Measurements from ENCODE around the gene DAW1.

DAW1 gene

GRCh38 chr2:227881866-227882517 lies 10.6 kb downstream of the DAW1 start:
- H3K36me3 ChIP-seq (ENCODE audit: insufficient read depth, low read length), result no peaks in the 10 kb centered on the region
- H3K27ac ChIP-seq (ENCODE audit: low read depth, low read length), result no peak overlapping the region
- no peak overlapping the region for H3K4me3 ChIP-seq (ENCODE audit: low read length)
- no peaks in the 10 kb centered on the region for H3K4me1 ChIP-seq (ENCODE audit: insufficient read depth, low read length)
- H3K9ac ChIP-seq (ENCODE audit: low read depth, low read length), result no peak overlapping the region
- H3K9me3 ChIP-seq (ENCODE audit: insufficient read depth, low read depth, low read length), result no peaks in the 10 kb centered on the region
- no peaks in the 10 kb centered on the region for H3K27me3 ChIP-seq (ENCODE audit: insufficient read depth, low read length)
- 91% methylated on average over 4 of the region's 4 CpGs for WGBS

DNA sequence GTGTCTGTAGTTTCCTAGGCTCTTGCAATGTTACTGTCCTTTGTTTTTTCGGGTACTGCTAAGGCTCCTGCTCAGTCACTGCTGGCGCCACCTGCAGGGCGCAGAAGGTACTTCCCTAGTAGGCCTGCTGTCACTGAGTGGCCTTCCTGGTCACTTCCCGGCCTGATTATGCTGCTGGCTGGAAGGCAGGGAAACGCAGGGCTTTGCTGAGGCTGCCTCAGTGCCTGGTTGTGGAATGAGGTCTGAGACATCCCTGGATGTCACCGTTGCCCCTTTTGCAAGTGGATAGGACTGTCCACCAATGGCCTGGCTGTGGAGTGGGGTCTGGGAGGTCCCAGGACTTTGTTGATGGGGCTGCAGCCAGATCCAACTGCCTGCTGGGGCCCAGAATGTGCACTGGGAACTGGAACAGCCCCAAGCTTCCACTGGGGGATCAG lies 13.1 kb downstream of the DAW1 start:
- H3K36me3 ChIP-seq (ENCODE audit: insufficient read depth, low read length), result no peaks in the 10 kb centered on the region
- H3K9ac ChIP-seq (ENCODE audit: low read depth, low read length), result no peak overlapping the region
- H3K4me1 ChIP-seq (ENCODE audit: insufficient read depth, low read length), result no peaks in the 10 kb centered on the region
- no peak overlapping the region for H3K4me3 ChIP-seq (ENCODE audit: low read length)
- H3K9me3 ChIP-seq (ENCODE audit: insufficient read depth, low read depth, low read length), result no peaks in the 10 kb centered on the region
- no peak overlapping the region for H3K27ac ChIP-seq (ENCODE audit: low read depth, low read length)
- H3K27me3 ChIP-seq (ENCODE audit: insufficient read depth, low read length), result no peaks in the 10 kb centered on the region
- WGBS, result 27% methylated on average over 6 of the region's 6 CpGs

DNA sequence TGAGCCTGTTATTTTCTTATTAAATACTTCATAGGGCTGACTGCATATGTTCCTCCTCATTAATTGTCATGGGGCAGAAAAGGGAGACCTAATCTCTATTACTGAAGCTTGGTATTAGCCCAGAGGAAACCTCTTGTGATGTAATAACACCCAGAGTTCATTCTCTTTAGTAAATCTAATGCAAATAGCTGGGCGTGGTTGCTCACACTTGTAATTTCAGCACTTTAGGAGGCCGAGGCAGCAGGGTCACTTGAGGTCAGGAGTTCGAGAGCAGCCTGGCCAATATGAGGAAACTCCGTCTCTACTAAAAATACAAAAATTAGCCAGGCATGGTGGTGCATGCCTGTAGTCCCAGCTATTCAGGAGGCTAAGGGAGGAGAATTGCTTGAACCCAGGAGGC lies 14.7 kb downstream of the DAW1 start:
- WGBS, result 91% methylated on average over 4 of the region's 4 CpGs
- no peak overlapping the region for H3K9ac ChIP-seq (ENCODE audit: low read depth, low read length)
- no peaks in the 10 kb centered on the region for H3K9me3 ChIP-seq (ENCODE audit: insufficient read depth, low read depth, low read length)
- H3K4me1 ChIP-seq (ENCODE audit: insufficient read depth, low read length), result no peaks in the 10 kb centered on the region
- H3K4me3 ChIP-seq (ENCODE audit: low read length), result no peak overlapping the region
- H3K27ac ChIP-seq (ENCODE audit: low read depth, low read length), result no peak overlapping the region
- no peaks in the 10 kb centered on the region for H3K36me3 ChIP-seq (ENCODE audit: insufficient read depth, low read length)
- H3K27me3 ChIP-seq (ENCODE audit: insufficient read depth, low read length), result no peaks in the 10 kb centered on the region

GRCh38 chr2:227888289-227888688 lies 16.9 kb downstream of the DAW1 start:
- H3K36me3 ChIP-seq (ENCODE audit: insufficient read depth, low read length), result no peaks in the 10 kb centered on the region
- H3K4me1 ChIP-seq (ENCODE audit: insufficient read depth, low read length), result no peaks in the 10 kb centered on the region
- no peak overlapping the region for H3K27ac ChIP-seq (ENCODE audit: low read depth, low read length)
- H3K4me3 ChIP-seq (ENCODE audit: low read length), result no peak overlapping the region
- no peaks in the 10 kb centered on the region for H3K27me3 ChIP-seq (ENCODE audit: insufficient read depth, low read length)
- no peaks in the 10 kb centered on the region for H3K9me3 ChIP-seq (ENCODE audit: insufficient read depth, low read depth, low read length)
- WGBS, result 74% methylated on average over 5 of the region's 5 CpGs
- no peak overlapping the region for H3K9ac ChIP-seq (ENCODE audit: low read depth, low read length)

DNA sequence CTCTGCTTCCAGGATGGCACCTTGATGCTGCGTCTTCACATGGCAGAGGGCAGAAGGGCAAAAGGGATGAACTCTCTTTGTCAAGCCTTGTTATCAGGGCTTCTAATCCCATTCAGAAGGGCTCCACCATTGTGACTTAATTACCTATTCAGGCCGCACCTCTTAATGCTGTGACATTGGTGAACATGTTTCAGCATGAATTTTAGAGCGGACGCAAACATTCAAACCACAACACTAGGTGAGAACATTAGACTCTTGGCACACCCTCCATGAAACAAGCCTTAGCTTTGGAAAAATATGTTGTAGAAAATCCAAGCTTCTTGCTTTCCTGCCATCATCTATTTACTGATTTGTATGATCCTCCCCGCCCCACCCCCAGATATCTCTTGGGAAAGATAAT lies 17.9 kb downstream of the DAW1 start:
- H3K9me3 ChIP-seq (ENCODE audit: insufficient read depth, low read depth, low read length), result no peaks in the 10 kb centered on the region
- no peak overlapping the region for H3K27ac ChIP-seq (ENCODE audit: low read depth, low read length)
- H3K4me3 ChIP-seq (ENCODE audit: low read length), result no peak overlapping the region
- no peaks in the 10 kb centered on the region for H3K4me1 ChIP-seq (ENCODE audit: insufficient read depth, low read length)
- H3K27me3 ChIP-seq (ENCODE audit: insufficient read depth, low read length), result no peaks in the 10 kb centered on the region
- no peak overlapping the region for H3K9ac ChIP-seq (ENCODE audit: low read depth, low read length)
- H3K36me3 ChIP-seq (ENCODE audit: insufficient read depth, low read length), result no peaks in the 10 kb centered on the region
- 95% methylated on average over 4 of the region's 5 CpGs for WGBS

- no peak overlapping the region for H3K4me3 ChIP-seq (ENCODE audit: low read length)
- no peaks in the 10 kb centered on the region for H3K4me1 ChIP-seq (ENCODE audit: insufficient read depth, low read length)
- no peaks in the 10 kb centered on the region for H3K36me3 ChIP-seq (ENCODE audit: insufficient read depth, low read length)
- 55% methylated on average over 2 of the region's 2 CpGs for WGBS
- no peaks in the 10 kb centered on the region for H3K9me3 ChIP-seq (ENCODE audit: insufficient read depth, low read depth, low read length)
- no peak overlapping the region for H3K27ac ChIP-seq (ENCODE audit: low read depth, low read length)
- H3K9ac ChIP-seq (ENCODE audit: low read depth, low read length), result no peak overlapping the region
- H3K27me3 ChIP-seq (ENCODE audit: insufficient read depth, low read length), result no peaks in the 10 kb centered on the region
These were observed 19.2 kb downstream of the DAW1 start for GRCh38 chr2:227890495-227891079.

GRCh38 chr2:227891673-227892072 lies 20.2 kb downstream of the DAW1 start:
- WGBS, result no CpG with 5 or more reads among the region's 2 CpGs
- Histone ChIP-seq H3K9ac (ENCODE audit: low read depth, low read length) (no peak overlapping the region), H3K27ac (ENCODE audit: low read depth, low read length) (no peak overlapping the region), H3K9me3 (ENCODE audit: insufficient read depth, low read depth, low read length) (no peaks in the 10 kb centered on the region), H3K4me1 (ENCODE audit: insufficient read depth, low read length) (no peaks in the 10 kb centered on the region), H3K36me3 (ENCODE audit: insufficient read depth, low read length) (no peaks in the 10 kb centered on the region), H3K4me3 (ENCODE audit: low read length) (no peak overlapping the region), H3K27me3 (ENCODE audit: insufficient read depth, low read length) (no peaks in the 10 kb centered on the region)

DNA sequence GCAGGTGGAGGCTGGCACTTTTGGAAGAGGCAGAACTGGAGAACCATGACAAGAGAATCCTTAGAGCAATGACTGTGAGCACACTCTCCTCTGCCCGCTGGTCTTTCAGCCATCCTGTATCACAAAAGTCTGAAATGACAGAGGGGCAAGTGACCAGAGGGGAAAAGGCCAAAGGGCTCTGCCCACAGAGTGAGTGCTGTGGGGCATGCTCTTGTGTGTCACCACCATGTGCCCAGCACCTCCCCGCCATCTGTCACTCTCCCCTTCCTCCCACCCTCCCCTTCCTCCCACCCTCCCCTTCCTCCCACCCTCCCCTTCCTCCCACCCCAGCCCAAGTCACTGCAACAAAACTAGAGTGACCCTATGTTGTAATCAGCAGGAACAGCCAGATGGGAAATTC lies 31.9 kb downstream of the DAW1 start:
- H3K4me1 ChIP-seq (ENCODE audit: insufficient read depth, low read length), result no peaks in the 10 kb centered on the region
- H3K4me3 ChIP-seq (ENCODE audit: low read length), result no peak overlapping the region
- H3K9ac ChIP-seq (ENCODE audit: low read depth, low read length), result no peak overlapping the region
- no peaks in the 10 kb centered on the region for H3K27me3 ChIP-seq (ENCODE audit: insufficient read depth, low read length)
- H3K9me3 ChIP-seq (ENCODE audit: insufficient read depth, low read depth, low read length), result no peaks in the 10 kb centered on the region
- WGBS, result 95% methylated on average over 2 of the region's 2 CpGs
- H3K36me3 ChIP-seq (ENCODE audit: insufficient read depth, low read length), result no peaks in the 10 kb centered on the region
- H3K27ac ChIP-seq (ENCODE audit: low read depth, low read length), result no peak overlapping the region

DNA sequence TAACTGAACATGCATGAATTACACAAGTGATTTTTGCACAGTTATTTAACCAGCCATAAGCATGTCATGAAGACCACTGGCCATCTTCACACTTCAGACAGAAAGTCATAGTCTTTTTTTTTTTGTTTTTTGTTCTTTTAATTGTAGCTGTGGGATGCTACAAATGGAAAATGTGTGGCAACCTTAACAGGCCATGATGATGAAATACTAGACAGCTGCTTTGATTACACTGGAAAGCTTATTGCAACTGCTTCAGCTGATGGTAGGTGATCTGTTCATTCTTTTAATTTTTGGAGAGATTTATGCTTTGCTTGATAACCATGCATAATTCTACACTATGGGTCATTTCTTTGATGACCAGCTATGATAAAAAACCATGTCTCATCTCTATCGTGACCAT lies 35.6 kb downstream of the DAW1 start:
- Histone ChIP-seq H3K27me3 (ENCODE audit: insufficient read depth, low read length) (no peaks in the 10 kb centered on the region), H3K4me1 (ENCODE audit: insufficient read depth, low read length) (no peaks in the 10 kb centered on the region), H3K9ac (ENCODE audit: low read depth, low read length) (no peak overlapping the region), H3K27ac (ENCODE audit: low read depth, low read length) (no peak overlapping the region), H3K4me3 (ENCODE audit: low read length) (no peak overlapping the region), H3K9me3 (ENCODE audit: insufficient read depth, low read depth, low read length) (no peaks in the 10 kb centered on the region), H3K36me3 (ENCODE audit: insufficient read depth, low read length) (no peaks in the 10 kb centered on the region)
- WGBS, result 89% methylated on average over 1 of the region's 1 CpG

DNA sequence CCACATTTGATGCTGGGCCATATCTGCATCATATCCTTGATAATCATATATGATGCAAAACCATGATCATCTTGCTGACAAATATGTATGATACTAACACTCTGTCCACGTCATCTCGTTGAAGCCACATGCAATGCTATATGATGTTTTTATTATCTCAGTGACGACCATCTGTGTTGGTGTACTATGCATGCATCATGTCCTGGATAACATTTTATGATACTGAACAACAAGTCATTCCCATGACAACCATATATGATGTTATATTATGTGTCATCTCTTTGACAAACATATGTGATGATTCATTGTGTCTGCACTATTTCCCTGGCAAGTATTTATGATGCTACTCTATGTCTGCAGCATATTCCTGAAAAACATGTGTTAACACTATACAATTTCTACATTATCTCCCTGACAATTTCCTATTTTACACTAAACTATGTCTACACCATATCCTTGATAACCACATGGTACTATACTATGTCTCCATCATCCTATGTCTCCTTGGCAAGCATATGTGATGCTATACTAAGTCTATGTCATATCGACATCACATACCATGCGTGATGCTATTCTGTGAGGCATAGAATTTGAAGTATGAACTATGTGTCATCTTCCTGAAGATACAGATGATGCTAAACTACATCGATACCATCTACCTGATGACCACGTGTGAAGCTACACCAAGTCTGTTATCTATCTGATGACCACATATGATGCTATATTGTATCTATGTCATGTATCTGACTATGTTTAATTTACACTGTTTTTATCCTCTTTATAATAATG lies 37.0 kb downstream of the DAW1 start:
- Histone ChIP-seq H3K27ac (ENCODE audit: low read depth, low read length) (no peak overlapping the region), H3K4me1 (ENCODE audit: insufficient read depth, low read length) (no peaks in the 10 kb centered on the region), H3K27me3 (ENCODE audit: insufficient read depth, low read length) (no peaks in the 10 kb centered on the region), H3K9ac (ENCODE audit: low read depth, low read length) (no peak overlapping the region), H3K4me3 (ENCODE audit: low read length) (no peak overlapping the region), H3K9me3 (ENCODE audit: insufficient read depth, low read depth, low read length) (no peaks in the 10 kb centered on the region), H3K36me3 (ENCODE audit: insufficient read depth, low read length) (no peaks in the 10 kb centered on the region)
- WGBS, result 93% methylated on average over 6 of the region's 7 CpGs

DNA sequence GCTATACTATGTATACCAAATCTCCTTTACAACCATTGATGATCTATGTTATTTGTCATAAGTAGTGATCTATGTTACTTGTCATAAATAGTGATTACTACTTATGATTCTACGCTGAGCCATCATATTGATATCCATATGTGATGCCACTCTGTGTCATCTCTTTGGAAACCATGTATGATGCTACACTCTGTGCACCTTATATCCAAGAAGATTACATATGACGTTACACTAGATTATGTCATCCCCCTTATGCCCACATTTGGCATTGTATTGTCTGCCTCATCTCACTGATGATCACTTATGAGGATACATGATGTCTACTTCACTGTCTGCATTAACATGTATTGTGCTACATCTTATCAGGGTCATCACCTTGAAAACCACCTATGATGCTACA lies 42.9 kb downstream of the DAW1 start:
- no peaks in the 10 kb centered on the region for H3K27me3 ChIP-seq (ENCODE audit: insufficient read depth, low read length)
- H3K4me3 ChIP-seq (ENCODE audit: low read length), result no peak overlapping the region
- no peaks in the 10 kb centered on the region for H3K4me1 ChIP-seq (ENCODE audit: insufficient read depth, low read length)
- 73% methylated on average over 2 of the region's 2 CpGs for WGBS
- H3K36me3 ChIP-seq (ENCODE audit: insufficient read depth, low read length), result no peaks in the 10 kb centered on the region
- H3K9ac ChIP-seq (ENCODE audit: low read depth, low read length), result no peak overlapping the region
- H3K9me3 ChIP-seq (ENCODE audit: insufficient read depth, low read depth, low read length), result no peaks in the 10 kb centered on the region
- H3K27ac ChIP-seq (ENCODE audit: low read depth, low read length), result no peak overlapping the region
